K562 (cell line): ENCODE results near the gene GBF1. TPM values are rescaled to one million over a fixed set of nuclear protein-coding genes. Genes with fewer than 3 reads are reported as not detected.

Experiments
- ATAC-seq: fragments of 200-7000 bp; cut with Tn5 transposase; 3 replicates; pipeline ENCODE4 v1.9.1; 2020; ENCODE audit warnings: moderate library complexity
- BruUV-seq: library from RNA; stranded (reverse); fragments of 400-500 nt; replicated peaks from 2 replicates; lab custom pipeline; 2021; lab: Mats Ljungman, UMichigan
- CTCF ChIA-PET: fragments of 300-600 bp; formaldehyde crosslinking; extraction: SDS; loops from one replicate; lab custom pipeline; 2021; ENCODE audit warnings: low intra/inter-chr PET ratio; lab: Yijun Ruan, JAX
- POLR2A ChIA-PET: fragments of 300-600, 350-650 bp; sonication (Branson Sonifier 250); formaldehyde crosslinking; extraction: SDS; loops from one replicate; lab custom pipeline; 2021; ENCODE audit warnings: antibody characterized with exemption, inconsistent platforms; lab: Yijun Ruan, JAX
- DNase-seq, 4 experiments: peaks; one replicate each; pipeline versions ENCODE4 v3.0.0 to v3.0.0-alpha.2; 2011 to 2018; ENCODE audit warnings: low spot score in 3 of 4, mixed read lengths in 3 of 4; ENCODE audit errors: extremely low read depth in 1 of 4
- FAIRE-seq: peaks from 2 replicates; lab custom pipeline; 2011; peaks lifted over from hg19 to GRCh38; lab: Jason Lieb, UNC
- H2AFZ ChIP-seq: 2 replicates; pipeline ENCODE4 v1.6.0; 2011; ENCODE audit warnings: low read depth, low read length, control low read depth, inconsistent platforms
- H3K27ac ChIP-seq: fragments of 200-600 bp; 3 replicates; pipeline ENCODE4 v1.8.0; 2011; ENCODE audit warnings: low read depth, mild to moderate bottlenecking, control low read depth, inconsistent platforms, low read length, moderate library complexity, mixed read lengths; ENCODE audit errors: extremely low read depth
- H3K27me3 ChIP-seq, 2 experiments: fragments of 300-600 bp in 1 of 2; 2 replicates in 1 of 2; 3 replicates in 1 of 2; pipeline versions ENCODE4 v1.6.0 to v1.8.0; 2011; ENCODE audit warnings: inconsistent platforms in 2 of 2, low read length in 2 of 2, mild to moderate bottlenecking in 1 of 2, mixed read lengths in 1 of 2, moderate library complexity in 1 of 2; ENCODE audit not compliant: control insufficient read depth in 2 of 2, insufficient read depth in 2 of 2
- H3K36me3 ChIP-seq: fragments of 300-600 bp; 3 replicates; pipeline ENCODE4 v1.8.0; 2011; ENCODE audit warnings: mild to moderate bottlenecking, low read length, inconsistent platforms; ENCODE audit not compliant: control insufficient read depth, insufficient read depth
- H3K4me1 ChIP-seq, 2 experiments: fragments of 200-600 bp in 1 of 2; replicated peaks in 1 of 2; 2 replicates in 1 of 2; 3 replicates in 1 of 2; pipeline versions ENCODE4 v1.5.1 to v1.8.0; 2011; ENCODE audit warnings: inconsistent platforms in 2 of 2, low read length in 2 of 2, mild to moderate bottlenecking in 1 of 2, mixed read lengths in 1 of 2, moderate library complexity in 1 of 2; ENCODE audit not compliant: control insufficient read depth in 2 of 2, insufficient read depth in 2 of 2
- H3K4me2 ChIP-seq: 2 replicates; pipeline ENCODE4 v1.6.1; 2011; ENCODE audit warnings: low read length, control low read depth, inconsistent platforms, mixed read lengths; ENCODE audit not compliant: insufficient read depth
- H3K4me3 ChIP-seq: fragments of 200-600 bp; sonication (generic), shearing (Covaris generic); 2 replicates; pipeline ENCODE4 v1.5.1; 2016; ENCODE audit warnings: control low read depth, inconsistent platforms
- H3K79me2 ChIP-seq: fragments of 200-600 bp; 3 replicates; pipeline ENCODE4 v1.8.0; 2011; ENCODE audit warnings: low read length, inconsistent platforms; ENCODE audit not compliant: control insufficient read depth, insufficient read depth
- H3K9ac ChIP-seq, 2 experiments: 2 replicates each; pipeline versions ENCODE4 v1.6.0 to v1.6.1; 2011; ENCODE audit warnings: low read depth in 2 of 2, low read length in 2 of 2, control low read depth in 1 of 2, inconsistent platforms in 1 of 2, mild to moderate bottlenecking in 1 of 2, mixed read lengths in 1 of 2; ENCODE audit not compliant: insufficient read depth in 1 of 2
- H3K9me1 ChIP-seq: one replicate; pipeline ENCODE4 v1.6.0; 2011; ENCODE audit warnings: inconsistent platforms, mild to moderate bottlenecking, low read length, moderate library complexity; ENCODE audit not compliant: control insufficient read depth, insufficient read depth
- H3K9me3 ChIP-seq: replicated peaks from 2 replicates; pipeline ENCODE4 v1.5.1; 2011; ENCODE audit warnings: low read depth, low read length, inconsistent platforms; ENCODE audit not compliant: control insufficient read depth, insufficient read depth
- H4K20me1 ChIP-seq: replicated peaks from 2 replicates; pipeline ENCODE4 v1.6.1; 2011; ENCODE audit warnings: low read length, inconsistent platforms, mixed read lengths; ENCODE audit not compliant: control insufficient read depth, insufficient read depth
- CREB3L1 ChIP-seq: fragments of 450-650 bp; IDR thresholded peaks from 2 replicates; pipeline ENCODE4 v1.6.1; 2014; ENCODE audit warnings: low read depth, mild to moderate bottlenecking, moderate library complexity, borderline replicate concordance
- EWSR1 ChIP-seq: fragments of 450-650 bp; IDR thresholded peaks from 2 replicates; pipeline ENCODE4 v1.6.1; 2018; ENCODE audit warnings: borderline replicate concordance, mild to moderate bottlenecking, low read depth, moderate library complexity; ENCODE audit not compliant: partially characterized antibody
- HDAC3 ChIP-seq: fragments of 450-650 bp; IDR thresholded peaks from 2 replicates; pipeline ENCODE4 v1.6.1; 2018; ENCODE audit warnings: borderline replicate concordance, mild to moderate bottlenecking, moderate library complexity; ENCODE audit not compliant: partially characterized antibody
- MEF2A ChIP-seq: IDR thresholded peaks from 2 replicates; pipeline ENCODE4 v1.6.1; 2011; ENCODE audit warnings: low read depth, mild to moderate bottlenecking, low read length, moderate library complexity; ENCODE audit not compliant: control insufficient read depth
- MXD1 ChIP-seq: fragments of 250-450 bp; sonication (Bioruptor Pico); IDR thresholded peaks from 2 replicates; pipeline ENCODE4 v1.8.0; 2021; ENCODE audit warnings: borderline replicate concordance, mild to moderate bottlenecking, moderate library complexity; ENCODE audit not compliant: poor library complexity, severe bottlenecking
- PRPF4 ChIP-seq: fragments of 200-400 bp; formaldehyde crosslinking; IDR thresholded peaks from one replicate; pipeline ENCODE4 v1.6.1; 2017; ENCODE audit warnings: low read length, low read depth, mild to moderate bottlenecking; ENCODE audit not compliant: insufficient read depth, poor library complexity, severe bottlenecking
- RBM34 ChIP-seq: fragments of 200-400 bp; formaldehyde crosslinking; IDR thresholded peaks from 2 replicates; pipeline ENCODE4 v1.6.1; 2018; ENCODE audit warnings: low read length, borderline replicate concordance; ENCODE audit not compliant: insufficient read depth
- SLC30A9 ChIP-seq: fragments of 250-450 bp; sonication (Bioruptor Pico); IDR thresholded peaks from 2 replicates; pipeline ENCODE4 v1.8.0; 2022; ENCODE audit warnings: mild to moderate bottlenecking, moderate library complexity
- ZNF253 ChIP-seq: fragments of 250-450 bp; sonication (Bioruptor Pico); conservative IDR thresholded peaks from 2 replicates; pipeline ENCODE4 v1.6.1; 2021; ENCODE audit warnings: mild to moderate bottlenecking
- WGBS: fragments of 100-300 bp; shearing (Covaris generic); methylation state at CpG from one replicate; pipeline ENCODE4 v1.1.6; 2016; ENCODE audit warnings: low coverage, mixed read lengths; ENCODE audit not compliant: insufficient coverage; ENCODE audit errors: missing lambda C conversion rate; 5-methylcytosine and 5-hydroxymethylcytosine counted together
- in situ Hi-C: fragments of 300-500 bp; cut with MboI; formaldehyde crosslinking; loops from 4 replicates; pipeline ENCODE4 v1.15.0; 2018; ENCODE audit warnings: inconsistent platforms, mixed read lengths
- intact Hi-C: fragments of 100-400 bp; cut with micrococcal nuclease; formaldehyde crosslinking; loops from 2 replicates; pipeline ENCODE4 v1.14.2; 2022
- polyA plus RNA-seq, 8 experiments: library from polyadenylated mRNA; depleted of rRNA in 4 of 8; stranded (reverse) in 5 of 8; unstranded in 3 of 8; fragments of >200 nt; fragmentation: Nextera tagmentation in 2 of 8; fragmentation: Illumina TruSeq in 1 of 8; extraction: Ambion mirVana in 2 of 8; extraction: Trizol in 1 of 8; gene quantifications; 2 replicates each; pipeline versions ENCODE4 v1.2.1 to v1.2.3, GENCODE V29; 2011 to 2014; ENCODE audit warnings: inconsistent platforms in 1 of 8, missing spikeins in 1 of 8
- total RNA-seq, 7 experiments: library from RNA; depleted of rRNA in 6 of 7; stranded (reverse); fragments of >200 nt in 6 of 7; fragmentation: Illumina TruSeq in 2 of 7; extraction: Trizol in 2 of 7; gene quantifications; 2 replicates each; pipeline versions ENCODE4 v1.2.1 to v1.2.3, GENCODE V29; 2011 to 2021; ENCODE audit warnings: low replicate concordance in 1 of 7

Gene GBF1
- total and polyA plus RNA-seq, 9 of the 15 experiments (the other 6 are each of a cell fraction or from before 2014, with no cell fraction given) = 0.69 to 28.0 (median 10.3) TPM

GRCh38 chr10:102406815-102407214 lies 161.5 kb downstream of the GBF1 start:
- H3K9me1 ChIP-seq = no peaks in the 10 kb centered on the region
- H3K9ac ChIP-seq = no peak overlapping the region
- POLR2A ChIA-PET = no interaction called here
- TF ChIP-seq MXD1 (CRISPR knock-in tag) (no peak), PRPF4 (no peak), HDAC3 (no peak), ZNF253 (CRISPR knock-in tag) (no peak), RBM34 (no peak), SLC30A9 (no peak), MEF2A (no peak), CREB3L1 (no peak), EWSR1 (no peak)
- TF ChIP-seq, all 486 proteins: peak for 0
- no peaks in the 10 kb centered on the region for H3K36me3 ChIP-seq
- no peaks in the 10 kb centered on the region for H3K79me2 ChIP-seq
- CTCF ChIA-PET = no interaction called here
- peaks cover 10 to 39% of the 10 kb centered on the region in 2 experiments; a peak in 3 of 5 replicates for H3K27me3 ChIP-seq
- ATAC-seq (no peak), DNase-seq (no peak), FAIRE-seq (no peak)
- BruUV-seq = no TSS peak
- H3K4me2 ChIP-seq = no peak overlapping the region
- no peaks in the 10 kb centered on the region for H4K20me1 ChIP-seq
- no peaks in the 10 kb centered on the region for H3K9me3 ChIP-seq
- 67% methylated on average over 1 of the region's 2 CpGs for WGBS
- intact Hi-C loops = no loop called here
- no peak overlapping the region for H3K27ac ChIP-seq
- no peak overlapping the region for H2AFZ ChIP-seq
- H3K4me1 ChIP-seq = peaks cover 3 to 52% of the 10 kb centered on the region in 2 experiments; a peak in 4 of 5 replicates
- in situ Hi-C loops = no loop called here
- H3K4me3 ChIP-seq = no peak overlapping the region
